ENCODE data around the gene MPP1.
"Not testable (repeated sequence)": the region's sequence is repeated elsewhere in the genome, so short reads cannot be mapped to it uniquely, and the experiment has no call there.

MPP1 gene

DNA sequence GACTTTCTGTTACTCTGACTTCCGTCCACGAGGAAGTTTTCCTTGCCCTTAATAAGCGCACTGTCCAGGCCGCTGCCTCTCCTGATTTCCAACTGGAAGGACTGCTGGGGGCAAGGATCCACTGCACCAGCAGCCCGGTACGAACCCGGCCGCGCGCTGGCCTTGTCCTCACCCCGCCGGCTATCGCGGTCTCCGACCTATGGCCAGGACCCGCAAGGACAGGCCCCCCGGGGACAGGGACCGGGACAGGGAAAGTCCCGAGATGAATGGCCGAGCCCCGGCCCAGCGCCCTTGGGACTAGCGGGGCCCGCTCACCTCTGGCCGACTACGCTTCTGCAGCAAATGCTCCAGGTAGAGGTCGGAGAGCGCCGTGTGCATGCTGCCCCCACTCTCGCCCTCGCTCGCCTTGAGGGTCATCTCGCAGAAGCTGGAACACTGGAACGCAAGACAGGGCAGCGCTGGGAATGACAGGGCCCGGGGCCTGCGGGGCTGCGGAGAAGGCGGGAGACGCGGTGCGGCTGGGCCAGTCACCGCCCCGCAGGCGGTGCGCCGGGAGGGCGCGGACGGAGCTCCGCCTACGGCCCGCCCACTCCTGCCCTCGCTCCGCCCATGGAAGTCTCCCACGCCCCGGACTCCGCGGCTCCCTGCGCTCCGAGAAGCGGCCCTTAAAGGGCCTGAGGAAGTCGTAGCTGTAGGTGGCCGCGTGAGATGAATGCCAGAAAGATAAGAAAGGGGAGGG lies at the start of gene MPP1:
TSS of gene MPP1 (minus strand) at position 529 of the 739 bp plus-strand sequence. CDS start at position 417, 112 bp downstream.
- H3K9ac ChIP-seq (ENCODE audit: low read length) = peak within 1 kb of the TSS; percentile 25
- peaks cover 5% of the 10 kb centered on the region for H3K4me1 ChIP-seq (ENCODE audit: control insufficient read depth, insufficient read depth, low read length)
- no peaks in the 10 kb centered on the region for H3K9me3 ChIP-seq (ENCODE audit: control insufficient read depth, low read length)
- H3K36me3 ChIP-seq (ENCODE audit: control insufficient read depth, insufficient read depth, low read length) = no peaks in the 10 kb centered on the region
- peak within 1 kb of the TSS; percentile 19 for H3K4me3 ChIP-seq (ENCODE audit: low read length)
- peaks cover 9% of the 10 kb centered on the region for H3K27me3 ChIP-seq (ENCODE audit: control insufficient read depth, insufficient read depth, low read length)

DNA sequence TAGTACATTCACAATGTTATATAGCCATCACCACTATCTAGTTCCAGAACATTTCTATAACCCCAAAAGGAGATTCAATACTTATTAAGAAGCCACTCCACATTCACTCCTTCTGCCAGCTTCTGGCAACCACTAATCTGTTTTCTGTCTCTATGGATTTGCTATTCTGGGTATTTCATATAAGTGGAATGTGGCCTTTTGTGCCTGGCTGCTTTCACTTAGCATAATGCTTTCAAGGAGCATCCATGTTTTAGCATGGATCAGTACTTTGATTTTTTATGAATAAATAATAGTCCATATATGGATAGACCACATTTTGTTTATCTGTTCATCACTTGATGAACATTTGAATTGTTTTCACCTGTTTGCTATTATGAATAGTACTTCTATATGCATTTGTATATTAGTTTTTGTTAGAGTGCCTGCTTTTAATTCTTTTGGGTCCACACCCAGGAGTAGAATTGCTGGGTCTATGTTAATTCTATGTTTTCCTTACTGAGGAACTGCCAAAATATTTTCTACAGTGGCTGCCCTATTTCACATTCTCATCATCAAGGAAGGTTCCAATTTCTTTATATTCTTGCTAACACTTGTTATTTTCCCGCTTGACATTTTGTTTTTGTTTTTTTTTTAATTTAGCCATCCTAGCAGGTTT lies 45.8 kb upstream of the MPP1 start:
- Histone ChIP-seq H3K9ac (ENCODE audit: low read length) (no peak overlapping the region), H3K4me1 (ENCODE audit: control insufficient read depth, insufficient read depth, low read length) (no peaks in the 10 kb centered on the region)

DNA sequence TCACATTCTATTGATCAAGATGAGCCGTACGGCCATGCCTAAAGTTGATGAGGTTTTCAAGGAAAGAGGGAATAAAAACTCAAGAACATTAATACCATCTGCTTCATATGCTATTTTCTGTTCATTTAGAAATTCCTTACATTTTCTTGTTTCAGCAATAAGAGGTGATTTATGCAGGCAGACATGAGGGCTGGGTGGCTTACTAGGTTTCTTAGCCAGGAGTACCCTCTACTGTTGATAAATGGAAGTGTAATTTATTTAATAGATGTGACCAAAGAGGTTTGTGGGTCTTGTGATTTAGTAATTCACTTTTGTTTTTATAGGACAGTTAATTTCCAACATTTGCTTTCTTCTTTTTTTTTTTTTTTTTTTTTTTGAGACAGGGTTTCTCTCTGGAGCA lies 35.6 kb upstream of the MPP1 start:
- Histone ChIP-seq H3K4me1 (ENCODE audit: control insufficient read depth, insufficient read depth, low read length) (no peaks in the 10 kb centered on the region), H3K4me3 (ENCODE audit: low read length) (no peak overlapping the region), H3K36me3 (ENCODE audit: control insufficient read depth, insufficient read depth, low read length) (no peaks in the 10 kb centered on the region)

More for the DNA sequence above, 45.8 kb upstream of the MPP1 start:
- H3K9me3 ChIP-seq (ENCODE audit: control insufficient read depth, low read length) = no peaks in the 10 kb centered on the region
- no peak overlapping the region for H3K4me3 ChIP-seq (ENCODE audit: low read length)
- H3K27me3 ChIP-seq (ENCODE audit: control insufficient read depth, insufficient read depth, low read length) = no peaks in the 10 kb centered on the region
- H3K36me3 ChIP-seq (ENCODE audit: control insufficient read depth, insufficient read depth, low read length) = no peaks in the 10 kb centered on the region

DNA sequence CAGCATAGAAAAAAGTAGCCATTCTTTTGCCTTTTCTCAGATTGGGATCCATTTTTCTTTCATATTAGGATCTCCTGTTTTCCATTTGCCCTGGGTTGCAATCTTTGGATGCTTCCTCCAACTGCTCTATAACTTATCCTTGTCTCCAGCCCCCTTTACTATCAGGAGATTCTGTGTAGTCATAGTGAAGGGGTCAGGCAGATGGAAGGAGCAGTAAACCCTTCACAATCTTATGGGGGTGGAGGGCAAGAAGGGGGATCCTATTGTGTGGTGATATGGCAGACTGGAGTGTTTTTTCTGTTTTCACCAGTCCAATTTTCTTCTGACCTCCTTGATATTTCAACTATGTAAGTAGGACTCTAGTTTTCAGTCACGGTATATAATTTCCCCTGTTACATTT lies 30.9 kb upstream of the MPP1 start:
- no peak overlapping the region for H3K9ac ChIP-seq (ENCODE audit: low read length)
- H3K36me3 ChIP-seq (ENCODE audit: control insufficient read depth, insufficient read depth, low read length) = no peaks in the 10 kb centered on the region
- no peak overlapping the region for H3K4me3 ChIP-seq (ENCODE audit: low read length)
- no peaks in the 10 kb centered on the region for H3K4me1 ChIP-seq (ENCODE audit: control insufficient read depth, insufficient read depth, low read length)
- no peaks in the 10 kb centered on the region for H3K9me3 ChIP-seq (ENCODE audit: control insufficient read depth, low read length)
- H3K27me3 ChIP-seq (ENCODE audit: control insufficient read depth, insufficient read depth, low read length) = no peaks in the 10 kb centered on the region

More for the DNA sequence above, 35.6 kb upstream of the MPP1 start:
- Histone ChIP-seq H3K9me3 (ENCODE audit: control insufficient read depth, low read length) (no peaks in the 10 kb centered on the region), H3K9ac (ENCODE audit: low read length) (no peak overlapping the region), H3K27me3 (ENCODE audit: control insufficient read depth, insufficient read depth, low read length) (no peaks in the 10 kb centered on the region)

DNA sequence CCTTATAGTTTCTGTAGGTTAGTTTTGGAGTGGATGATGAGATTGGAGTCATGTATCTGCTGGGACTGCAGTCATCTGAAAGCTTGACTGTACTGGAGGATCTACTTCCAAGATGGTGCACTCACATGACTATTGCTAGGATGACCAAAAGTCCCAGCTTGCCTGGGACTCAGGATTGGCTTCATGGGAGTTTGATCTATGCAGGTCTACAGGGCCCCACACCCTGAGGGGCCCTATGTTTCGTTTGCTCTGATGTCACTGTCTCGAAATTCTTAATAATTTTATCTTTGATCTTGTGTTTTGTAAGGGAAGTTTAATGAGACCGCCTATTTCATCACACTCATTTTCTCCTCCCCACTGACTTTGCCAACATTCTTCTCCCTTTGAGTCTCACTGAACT lies 29.3 kb upstream of the MPP1 start, which contains the start of gene SMIM9:
TSS of gene SMIM9 (minus strand) at position 101 of the 400 bp plus-strand sequence. CDS start 3,806 bp downstream, outside the sequence.
- Histone ChIP-seq H3K9me3 (ENCODE audit: control insufficient read depth, low read length) (no peaks in the 10 kb centered on the region), H3K27me3 (ENCODE audit: control insufficient read depth, insufficient read depth, low read length) (no peaks in the 10 kb centered on the region), H3K36me3 (ENCODE audit: control insufficient read depth, insufficient read depth, low read length) (no peaks in the 10 kb centered on the region), H3K9ac (ENCODE audit: low read length) (no peak within 1 kb of the TSS), H3K4me1 (ENCODE audit: control insufficient read depth, insufficient read depth, low read length) (no peaks in the 10 kb centered on the region), H3K4me3 (ENCODE audit: low read length) (no peak within 1 kb of the TSS)

DNA sequence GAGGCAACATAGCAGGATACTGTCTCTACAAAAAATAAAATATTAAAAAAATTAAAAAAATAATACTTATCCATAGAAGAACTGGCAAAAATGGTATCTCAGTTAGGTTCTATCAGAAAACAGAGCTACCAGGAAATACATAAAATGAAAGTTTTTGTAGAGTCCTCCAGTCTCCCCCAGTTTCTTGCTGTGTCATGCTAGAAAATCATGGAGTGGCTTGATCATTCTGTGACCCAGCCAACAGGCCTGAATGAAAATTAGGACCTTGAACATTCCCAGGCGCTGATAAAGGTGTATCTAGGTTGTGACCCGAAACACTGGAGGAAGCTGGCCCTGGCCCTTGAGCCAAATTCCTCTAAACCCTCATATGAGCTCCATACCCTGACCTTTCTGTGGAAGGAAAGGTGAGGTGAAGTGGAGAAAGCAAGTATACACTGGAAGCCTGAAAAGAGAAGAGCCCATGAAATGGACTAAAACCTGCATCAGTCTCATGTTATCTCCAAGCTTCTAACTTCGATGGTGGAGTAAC lies 28.5 kb upstream of the MPP1 start:
- Histone ChIP-seq H3K36me3 (ENCODE audit: control insufficient read depth, insufficient read depth, low read length) (no peaks in the 10 kb centered on the region), H3K9ac (ENCODE audit: low read length) (no peak overlapping the region), H3K9me3 (ENCODE audit: control insufficient read depth, low read length) (no peaks in the 10 kb centered on the region), H3K4me3 (ENCODE audit: low read length) (no peak overlapping the region), H3K27me3 (ENCODE audit: control insufficient read depth, insufficient read depth, low read length) (no peaks in the 10 kb centered on the region), H3K4me1 (ENCODE audit: control insufficient read depth, insufficient read depth, low read length) (no peaks in the 10 kb centered on the region)

DNA sequence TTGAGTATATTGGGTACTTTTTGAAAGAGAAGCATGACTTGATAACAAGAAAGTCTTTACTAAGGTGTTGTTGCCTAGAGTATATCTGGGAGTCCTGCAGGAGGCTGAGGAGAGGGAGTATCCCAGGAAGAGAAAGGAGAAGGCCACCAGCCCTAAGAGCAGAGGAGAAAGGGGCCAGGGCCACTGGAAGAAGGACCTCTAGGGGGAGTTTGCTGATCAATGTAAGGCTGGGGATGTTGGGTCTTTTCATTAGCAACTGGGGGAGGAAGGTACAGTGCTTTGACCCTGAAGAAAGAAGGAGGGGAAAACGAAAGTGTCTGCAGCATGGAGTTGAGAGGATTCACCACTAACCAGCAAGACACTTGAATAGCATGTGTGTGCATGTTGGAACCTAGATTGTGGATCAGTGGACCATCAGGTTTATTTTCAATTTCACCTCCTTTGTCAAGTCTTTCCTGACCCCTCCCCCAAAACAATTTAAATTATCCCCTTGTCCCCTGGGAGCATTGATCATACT lies 24.7 kb upstream of the MPP1 start:
- H3K4me3 ChIP-seq (ENCODE audit: low read length) = no peak overlapping the region
- no peaks in the 10 kb centered on the region for H3K9me3 ChIP-seq (ENCODE audit: control insufficient read depth, low read length)
- no peaks in the 10 kb centered on the region for H3K36me3 ChIP-seq (ENCODE audit: control insufficient read depth, insufficient read depth, low read length)
- no peaks in the 10 kb centered on the region for H3K4me1 ChIP-seq (ENCODE audit: control insufficient read depth, insufficient read depth, low read length)
- no peak overlapping the region for H3K9ac ChIP-seq (ENCODE audit: low read length)
- no peaks in the 10 kb centered on the region for H3K27me3 ChIP-seq (ENCODE audit: control insufficient read depth, insufficient read depth, low read length)

DNA sequence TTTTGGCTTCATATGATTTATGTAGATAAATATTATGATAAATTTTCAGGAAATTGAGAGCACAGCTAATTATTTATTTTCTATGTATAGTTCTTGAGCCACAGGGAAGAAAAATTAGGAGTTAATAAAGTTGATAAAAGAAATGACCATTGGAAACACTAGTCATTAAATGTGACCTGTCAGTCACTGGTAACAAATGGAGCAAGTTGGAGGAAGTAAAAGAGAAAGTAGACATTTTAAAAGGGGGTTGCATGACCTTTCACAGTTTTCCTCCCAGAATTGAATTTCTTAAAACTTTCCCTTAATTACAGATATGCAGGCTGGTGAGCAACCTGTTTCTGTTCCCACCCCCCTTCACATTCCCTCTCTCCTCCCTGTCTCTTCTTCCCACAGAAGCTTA lies 23.8 kb upstream of the MPP1 start:
- Histone ChIP-seq H3K4me3 (ENCODE audit: low read length) (no peak overlapping the region), H3K9me3 (ENCODE audit: control insufficient read depth, low read length) (no peaks in the 10 kb centered on the region), H3K9ac (ENCODE audit: low read length) (no peak overlapping the region), H3K4me1 (ENCODE audit: control insufficient read depth, insufficient read depth, low read length) (no peaks in the 10 kb centered on the region), H3K27me3 (ENCODE audit: control insufficient read depth, insufficient read depth, low read length) (no peaks in the 10 kb centered on the region), H3K36me3 (ENCODE audit: control insufficient read depth, insufficient read depth, low read length) (no peaks in the 10 kb centered on the region)

DNA sequence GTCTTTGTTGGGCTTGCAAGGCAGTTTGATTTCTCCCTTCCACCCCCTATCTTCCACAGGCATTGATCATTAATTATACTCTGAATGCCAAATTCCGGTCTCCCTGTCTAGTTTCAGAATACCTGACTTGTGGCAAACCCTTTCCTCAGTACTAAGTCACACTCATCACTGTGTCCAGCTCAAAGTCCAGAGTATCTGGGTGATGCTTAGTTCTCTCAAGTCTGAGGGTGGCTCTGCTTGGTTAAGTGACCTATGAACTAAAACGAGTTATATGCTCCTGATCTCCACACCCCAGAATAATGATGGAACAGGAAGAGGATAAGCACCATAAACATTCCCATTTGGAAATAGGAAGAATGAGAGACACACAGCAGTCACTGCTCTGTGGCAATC lies 22.7 kb upstream of the MPP1 start:
- H3K9me3 ChIP-seq (ENCODE audit: control insufficient read depth, low read length) = no peaks in the 10 kb centered on the region
- no peaks in the 10 kb centered on the region for H3K4me1 ChIP-seq (ENCODE audit: control insufficient read depth, insufficient read depth, low read length)
- no peak overlapping the region for H3K9ac ChIP-seq (ENCODE audit: low read length)
- no peak overlapping the region for H3K4me3 ChIP-seq (ENCODE audit: low read length)
- no peaks in the 10 kb centered on the region for H3K27me3 ChIP-seq (ENCODE audit: control insufficient read depth, insufficient read depth, low read length)
- H3K36me3 ChIP-seq (ENCODE audit: control insufficient read depth, insufficient read depth, low read length) = no peaks in the 10 kb centered on the region

DNA sequence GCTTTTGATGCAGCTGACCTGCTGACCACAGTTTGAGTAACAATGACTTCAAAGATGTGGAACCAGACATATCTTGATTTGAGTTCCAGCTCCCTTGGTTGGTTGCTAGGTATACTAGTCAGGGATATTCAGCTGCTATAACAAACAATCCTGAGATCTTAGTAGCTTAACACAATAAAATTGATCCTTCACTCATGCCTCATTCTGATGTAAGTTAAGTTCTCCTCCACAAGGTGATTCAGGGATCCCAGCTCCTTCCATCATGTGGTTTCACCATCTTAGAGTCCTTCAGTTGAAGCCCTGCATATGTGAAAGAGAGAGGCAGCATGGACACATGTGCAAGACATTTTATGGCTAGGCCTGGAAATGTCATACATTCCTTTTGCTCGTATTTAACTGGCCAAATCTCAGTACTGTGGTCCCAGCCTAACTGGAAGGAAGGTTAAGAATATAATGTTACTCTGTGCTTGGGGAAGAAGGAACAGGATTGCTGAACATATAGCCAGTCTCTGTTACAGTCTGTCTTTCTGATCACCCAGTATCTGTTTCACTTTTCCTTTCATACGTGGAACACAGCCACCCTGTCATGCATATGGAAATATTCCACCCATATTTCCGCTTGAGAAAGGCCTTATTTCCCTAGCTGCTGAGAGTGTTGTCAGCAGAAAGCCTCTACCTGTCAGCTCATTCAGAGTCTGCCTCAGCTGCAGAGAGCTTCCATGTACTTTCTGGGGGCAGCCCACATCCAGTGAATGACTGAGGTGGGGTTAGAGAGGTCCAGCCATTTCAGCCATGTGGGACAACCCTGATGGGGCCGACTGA lies 22.1 kb upstream of the MPP1 start:
- H3K36me3 ChIP-seq (ENCODE audit: control insufficient read depth, insufficient read depth, low read length) = no peaks in the 10 kb centered on the region
- no peak overlapping the region for H3K9ac ChIP-seq (ENCODE audit: low read length)
- no peaks in the 10 kb centered on the region for H3K27me3 ChIP-seq (ENCODE audit: control insufficient read depth, insufficient read depth, low read length)
- no peaks in the 10 kb centered on the region for H3K4me1 ChIP-seq (ENCODE audit: control insufficient read depth, insufficient read depth, low read length)
- H3K9me3 ChIP-seq (ENCODE audit: control insufficient read depth, low read length) = no peaks in the 10 kb centered on the region
- no peak overlapping the region for H3K4me3 ChIP-seq (ENCODE audit: low read length)

DNA sequence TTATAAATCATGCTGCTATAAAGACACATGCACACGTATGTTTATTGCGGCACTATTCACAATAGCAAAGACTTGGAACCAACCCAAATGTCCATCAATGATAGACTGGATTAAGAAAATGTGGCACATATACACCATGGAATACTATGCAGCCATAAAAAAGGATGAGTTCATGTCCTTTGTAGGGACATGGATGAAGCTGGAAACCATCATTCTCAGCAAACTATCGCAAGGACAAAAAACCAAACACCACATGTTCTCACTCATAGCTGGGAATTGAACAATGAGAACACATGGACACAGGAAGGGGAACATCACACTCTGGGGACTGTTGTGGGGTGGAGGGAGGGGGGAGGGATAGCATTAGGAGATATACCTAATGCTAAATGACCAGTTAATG lies 20.3 kb upstream of the MPP1 start:
- not testable (repeated sequence) for H3K9ac ChIP-seq (ENCODE audit: low read length); H3K27me3 ChIP-seq (ENCODE audit: control insufficient read depth, insufficient read depth, low read length); H3K36me3 ChIP-seq (ENCODE audit: control insufficient read depth, insufficient read depth, low read length); H3K9me3 ChIP-seq (ENCODE audit: control insufficient read depth, low read length); H3K4me3 ChIP-seq (ENCODE audit: low read length); H3K4me1 ChIP-seq (ENCODE audit: control insufficient read depth, insufficient read depth, low read length)

Measured in mucosa of stomach (tissue), 1 donor.